Midbrain (tissue), 1 donor: ENCODE results near the gene AATF.
"Not testable (repeated sequence)": the region's sequence is repeated elsewhere in the genome, so short reads cannot be mapped to it uniquely, and the experiment has no call there.

ENCODE experiments used
- DNase-seq: peaks from one replicate; lab custom pipeline; 2025; lab: John Stamatoyannopoulos, UW

AATF gene

GRCh38 chr17:37048811-37049210, 100.1 kb downstream of the AATF start:
- DNase-seq: no peak

DNA sequence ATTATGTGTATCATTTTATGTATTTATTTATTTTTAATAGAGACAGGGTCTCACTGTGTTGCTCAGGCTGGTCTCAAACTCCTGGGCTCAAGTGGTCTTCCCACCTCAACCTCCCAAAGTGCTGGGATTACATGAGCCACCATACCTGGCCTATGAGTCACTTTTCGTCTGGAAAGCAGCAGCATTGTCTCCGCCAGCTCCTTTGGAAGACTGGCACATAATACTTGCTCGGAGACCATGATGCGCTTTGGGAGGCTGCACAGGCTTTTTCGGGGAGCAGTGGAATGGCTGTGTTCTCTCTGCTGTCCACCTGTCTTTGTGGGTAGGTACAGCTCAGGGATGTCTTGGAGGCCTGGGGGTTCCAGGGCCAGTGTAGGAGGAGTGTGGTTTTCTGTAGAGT, 102.2 kb downstream of the AATF start:
- no peak for DNase-seq

DNA sequence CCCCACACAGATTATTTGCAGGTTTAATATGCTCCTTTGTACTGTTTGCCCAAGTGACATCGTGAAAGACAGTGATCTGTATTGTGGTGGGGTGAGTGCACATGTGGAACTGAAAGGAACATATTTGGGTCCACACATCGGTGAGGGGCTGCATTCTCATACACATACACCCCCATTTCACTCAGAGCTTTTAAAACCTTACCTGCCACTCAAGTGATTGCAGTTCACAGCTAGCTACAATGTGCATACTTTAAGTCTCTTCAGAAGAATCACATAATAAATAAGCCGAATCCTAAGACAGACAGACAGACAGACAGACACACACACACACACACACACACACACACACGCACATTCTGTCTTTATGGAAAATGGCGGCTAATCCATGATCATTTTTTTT, 102.6 kb downstream of the AATF start:
- DNase-seq: no peak

DNA sequence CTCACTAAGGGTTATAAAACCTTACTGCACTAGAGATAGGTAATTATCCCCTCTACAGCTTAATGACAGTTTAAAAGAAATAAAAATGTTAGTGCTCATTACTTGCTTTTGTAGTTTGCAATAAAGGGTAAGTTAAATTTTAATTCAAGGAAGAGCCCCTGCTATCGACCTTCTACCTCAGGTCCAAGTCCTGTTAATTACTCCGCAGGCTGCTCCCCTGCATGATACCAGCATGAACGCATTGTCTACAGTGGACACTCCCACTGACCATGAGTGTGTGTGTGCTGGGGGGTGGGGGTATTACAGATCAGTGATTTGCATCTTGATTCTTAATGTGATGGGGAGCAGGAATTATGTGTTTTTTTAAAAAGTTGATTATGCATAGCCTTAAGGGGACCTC, 103.1 kb downstream of the AATF start:
- no peak for DNase-seq

GRCh38 chr17:37052450-37052849, 103.7 kb downstream of the AATF start:
- DNase-seq: no peak

DNA sequence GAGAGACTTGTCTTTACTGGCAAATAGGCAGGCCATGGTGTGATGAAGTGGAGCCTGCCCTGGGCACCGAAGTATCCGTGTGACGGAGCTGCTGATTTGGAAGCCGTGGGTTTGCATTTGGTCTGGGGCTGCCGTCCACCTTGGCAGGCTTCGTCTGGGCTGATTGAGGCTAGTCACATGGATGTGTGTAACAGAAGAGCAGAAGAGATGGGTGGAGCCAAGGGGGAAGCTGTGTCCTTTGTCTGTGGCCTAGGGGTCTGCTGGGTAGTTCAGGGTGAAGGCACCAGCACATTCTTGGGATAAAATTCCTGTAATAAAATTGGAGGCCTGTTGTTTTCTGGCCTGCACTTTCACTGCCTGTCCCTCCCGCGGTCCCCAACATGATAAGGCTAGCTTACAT, 106.1 kb downstream of the AATF start:
- no peak for DNase-seq

DNA sequence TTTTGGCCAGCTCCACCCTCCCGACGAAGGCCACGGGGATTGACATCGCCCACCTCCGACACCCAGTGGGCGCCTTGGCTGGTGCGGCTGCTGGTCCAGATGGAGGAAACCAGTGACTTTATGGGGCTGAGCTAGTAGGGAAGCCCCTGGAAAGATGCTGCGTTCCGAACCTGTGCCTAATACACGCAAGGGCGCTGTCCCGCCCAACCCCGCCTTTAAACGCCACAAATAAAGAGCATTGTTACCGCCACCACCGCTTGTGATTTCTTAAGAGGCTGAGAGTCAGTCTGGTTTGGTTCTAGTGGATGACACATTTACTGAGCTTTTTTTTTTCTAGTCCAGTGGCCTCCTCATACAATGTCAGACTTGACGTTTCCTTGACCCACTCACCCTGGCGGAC, 107.9 kb downstream of the AATF start:
- no peak for DNase-seq

GRCh38 chr17:37059493-37059892, 110.7 kb downstream of the AATF start:
- no peak for DNase-seq

- no peak for DNase-seq
Observed at GRCh38 chr17:37060094-37060493, 111.3 kb downstream of the AATF start.

DNA sequence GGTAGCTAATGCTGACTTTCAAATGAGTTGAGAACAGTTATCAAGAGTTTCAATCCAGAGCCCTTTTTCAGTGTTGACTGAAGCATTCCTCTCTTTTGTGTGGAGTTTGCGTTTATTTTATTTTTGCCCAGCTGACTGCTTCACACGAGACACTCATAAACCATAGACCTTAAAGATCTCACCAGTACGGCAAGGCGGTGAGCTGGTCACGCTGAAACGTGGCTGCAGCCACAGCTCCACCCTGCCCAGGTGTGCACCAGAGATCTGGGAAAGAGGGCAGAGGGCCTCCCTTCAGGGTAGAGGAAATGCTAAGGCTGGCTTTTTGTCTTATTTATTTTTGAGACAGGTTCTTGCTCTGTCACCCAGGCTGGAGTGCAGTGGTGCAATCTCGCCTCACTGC, 112.2 kb downstream of the AATF start:
- no peak for DNase-seq

- DNase-seq: no peak
Observed at GRCh38 chr17:37062021-37062420, 113.3 kb downstream of the AATF start.

DNA sequence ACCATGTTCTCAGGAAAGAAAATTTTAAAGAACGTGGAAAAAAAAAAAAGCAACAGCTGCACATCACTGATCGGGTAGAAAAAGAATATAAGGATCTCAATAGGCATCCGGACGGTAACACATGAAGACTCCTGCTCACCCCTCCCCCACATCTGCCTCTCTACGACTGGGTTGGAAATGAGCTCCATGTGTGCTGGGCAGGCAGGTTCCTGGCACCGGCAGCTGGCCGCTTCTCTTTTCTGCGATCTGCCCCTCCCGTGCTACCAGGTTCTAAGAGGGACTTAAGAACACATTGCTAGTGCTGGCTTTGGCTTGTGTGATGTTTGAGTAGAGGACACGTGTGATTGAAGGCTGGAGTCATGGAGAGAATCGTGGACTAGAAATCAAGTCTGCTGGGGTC, 115.5 kb downstream of the AATF start:
- DNase-seq: no peak

GRCh38 chr17:37064956-37065355, 116.2 kb downstream of the AATF start:
- no peak for DNase-seq

DNA sequence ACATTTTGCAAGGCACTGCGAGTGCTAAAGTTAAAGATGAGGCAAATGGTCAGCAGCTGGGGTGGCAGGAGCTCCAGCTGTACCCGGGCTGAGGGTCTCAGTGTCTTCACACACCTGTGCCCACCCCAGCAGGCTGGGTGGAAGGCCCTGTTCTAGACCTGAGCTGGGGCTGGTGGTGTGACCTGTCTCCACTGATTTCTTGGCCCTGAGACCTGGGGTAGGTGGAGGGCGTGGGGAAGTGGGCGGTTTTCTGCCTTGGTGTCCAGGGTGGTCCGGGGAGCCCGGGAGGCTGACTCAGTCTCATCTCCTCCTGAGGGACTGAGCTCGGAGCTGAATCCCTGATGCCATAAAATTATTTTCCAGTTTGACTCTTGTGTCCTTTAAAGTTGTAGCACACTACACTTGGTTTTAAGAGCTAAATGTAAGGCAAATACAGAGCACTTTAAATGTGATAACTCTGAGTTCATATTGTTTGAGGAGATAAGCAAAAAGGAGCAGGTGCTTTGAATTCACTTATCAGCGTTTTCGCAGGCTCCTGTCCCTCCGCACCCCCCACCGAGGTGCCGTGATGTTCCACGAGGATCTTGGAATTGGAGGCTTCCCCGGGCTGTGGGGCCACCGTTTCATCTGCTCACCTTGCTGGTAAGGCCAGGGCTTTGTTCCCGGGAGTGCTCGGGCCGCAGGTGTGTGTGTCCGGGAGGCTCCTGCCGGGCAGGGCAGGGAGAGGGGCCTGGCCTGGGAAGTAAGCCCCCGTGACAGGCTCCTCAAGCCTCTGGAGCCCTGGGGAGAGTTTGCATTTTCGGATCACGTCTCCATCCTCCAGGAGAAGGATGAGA, 117.0 kb downstream of the AATF start:
- no peak for DNase-seq

- DNase-seq: no peak
Observed at GRCh38 chr17:37066322-37067255, 117.8 kb downstream of the AATF start.

GRCh38 chr17:37067555-37068111, 118.9 kb downstream of the AATF start:
- no peak for DNase-seq

DNA sequence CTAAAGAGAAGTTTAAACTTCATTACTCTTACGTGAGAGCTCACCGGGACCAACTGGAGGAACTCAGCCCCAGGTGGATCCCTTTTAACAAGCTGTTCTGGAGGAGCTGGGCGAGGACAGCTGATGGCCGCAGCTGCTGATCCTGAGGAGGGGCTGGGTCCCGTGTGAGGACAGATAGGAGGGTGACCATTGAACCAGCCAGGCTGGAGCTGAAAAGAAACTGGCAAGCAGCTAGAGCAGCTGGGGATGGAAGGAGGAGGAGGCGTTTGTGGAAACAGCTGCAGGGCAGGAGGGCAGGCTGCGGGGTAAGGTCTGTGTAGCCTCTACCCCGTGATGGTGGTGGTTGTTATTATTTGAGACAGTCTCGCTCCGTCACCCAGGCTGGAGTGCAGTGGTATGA, 119.5 kb downstream of the AATF start:
- DNase-seq: no peak

DNA sequence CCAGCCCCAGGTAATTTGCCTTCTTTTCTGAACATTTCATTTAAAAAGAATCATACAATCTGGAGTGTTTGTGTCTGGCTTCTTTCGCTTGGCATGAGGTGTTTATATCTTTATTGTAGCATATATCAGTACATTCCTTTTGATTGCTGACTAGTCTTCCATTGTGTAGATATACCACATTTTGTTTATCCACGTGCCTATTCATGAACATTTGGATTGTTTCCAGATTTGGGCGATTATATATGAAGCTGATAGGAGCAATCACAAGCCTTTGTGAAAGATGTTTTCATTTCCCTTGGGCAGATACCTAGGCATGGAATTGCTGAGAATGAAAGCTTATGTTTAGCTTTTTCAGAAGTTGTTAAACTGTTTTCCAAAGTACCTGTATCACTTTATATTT, 120.3 kb downstream of the AATF start:
- DNase-seq: no peak

DNA sequence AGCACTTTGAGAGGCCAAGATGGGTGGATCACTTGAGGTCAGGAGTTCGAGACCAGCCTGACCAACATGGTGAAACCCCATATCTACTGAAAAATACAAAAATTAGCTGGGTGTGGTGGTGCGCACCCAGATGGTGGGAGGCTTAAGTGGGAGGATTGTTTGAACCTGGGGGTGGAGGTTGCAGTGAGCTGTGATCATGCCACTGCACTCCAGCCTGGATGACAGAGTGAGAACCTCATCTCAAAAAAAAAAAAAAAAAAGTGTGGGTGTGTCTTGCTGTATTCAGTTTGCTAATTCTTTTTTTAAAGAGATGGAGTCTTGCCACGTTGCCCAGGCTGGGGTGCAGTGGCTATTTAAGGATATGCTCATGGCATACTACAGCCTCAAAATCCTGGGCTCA, 124.7 kb downstream of the AATF start:
- not testable (repeated sequence) for DNase-seq

- DNase-seq: no peak
Observed at GRCh38 chr17:37079065-37079708, 130.4 kb downstream of the AATF start.

DNA sequence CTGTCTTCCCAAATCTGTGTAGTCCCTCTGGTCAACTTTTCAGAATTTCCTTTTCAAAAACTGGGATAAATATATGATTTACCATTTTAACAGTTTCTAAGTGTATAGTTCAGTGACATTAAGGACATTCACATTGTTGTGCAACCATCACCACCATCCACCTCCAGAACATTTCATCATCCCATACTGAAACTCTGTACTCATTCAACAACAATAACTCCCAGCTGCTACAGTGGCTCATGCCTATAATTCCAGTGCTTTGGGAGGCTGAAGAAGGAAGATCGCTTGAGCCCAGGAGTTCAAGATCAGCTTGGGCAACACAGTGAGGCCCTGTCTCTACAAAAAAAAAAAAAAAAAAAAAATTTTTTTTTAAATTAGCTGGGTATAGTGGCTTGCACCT, 131.0 kb downstream of the AATF start:
- DNase-seq: no peak

DNA sequence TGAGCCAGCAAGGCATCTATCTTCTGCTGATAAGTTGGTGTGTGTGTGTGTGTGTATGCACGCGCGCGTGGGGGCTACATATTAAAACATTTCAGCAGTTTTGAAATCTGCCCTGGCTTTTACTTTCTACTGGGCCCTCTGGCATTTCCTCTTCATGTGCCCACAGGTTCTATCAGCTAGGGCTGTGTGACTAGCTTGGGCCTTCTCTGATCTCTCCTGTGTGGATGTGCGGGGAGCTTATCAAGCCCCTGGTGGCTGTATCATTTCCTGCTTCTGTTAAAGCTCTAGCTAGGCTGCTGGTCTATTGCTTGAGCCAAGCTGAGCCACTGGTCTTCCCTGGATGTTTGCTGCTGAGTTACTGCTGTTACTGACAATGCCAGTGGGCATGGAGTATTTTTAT, 132.5 kb downstream of the AATF start:
- no peak for DNase-seq
